H9 (cell line): ENCODE measurements around the gene NFAM1. TPM values are rescaled to one million over a fixed set of nuclear protein-coding genes. Genes with fewer than 3 reads are reported as not detected.

Experiments used
- DNase-seq: peaks from one replicate; pipeline ENCODE4 v3.0.0-alpha.2; 2017
- H2AFZ ChIP-seq: one replicate; pipeline ENCODE4 v1.6.1; 2013; ENCODE audit warnings: mild to moderate bottlenecking, low read length, control low read depth, moderate library complexity
- H2AK5ac ChIP-seq: 2 replicates; pipeline ENCODE4 v1.6.1; 2013; ENCODE audit warnings: low read length, control low read depth, mixed read lengths; ENCODE audit not compliant: insufficient read length
- H2BK120ac ChIP-seq: one replicate; pipeline ENCODE4 v1.6.1; 2013; ENCODE audit warnings: low read depth, mild to moderate bottlenecking, low read length, control low read depth, inconsistent platforms; ENCODE audit not compliant: poor library complexity, severe bottlenecking
- H2BK12ac ChIP-seq: 2 replicates; pipeline ENCODE4 v1.6.1; 2013; ENCODE audit warnings: low read length, control low read depth, mixed read lengths, low read depth; ENCODE audit not compliant: insufficient read length
- H2BK15ac ChIP-seq: 2 replicates; pipeline ENCODE4 v1.6.1; 2013; ENCODE audit warnings: low read depth, low read length, control low read depth
- H2BK20ac ChIP-seq: one replicate; pipeline ENCODE4 v1.6.1; 2013; ENCODE audit warnings: low read depth, mild to moderate bottlenecking, low read length, control low read depth, inconsistent platforms; ENCODE audit not compliant: poor library complexity, severe bottlenecking
- H2BK5ac ChIP-seq: 2 replicates; pipeline ENCODE4 v1.6.1; 2013; ENCODE audit warnings: low read length, control low read depth, mixed read lengths; ENCODE audit not compliant: insufficient read length
- H3K14ac ChIP-seq: 2 replicates; pipeline ENCODE4 v1.6.1; 2013; ENCODE audit warnings: low read length, control low read depth; ENCODE audit not compliant: insufficient read depth
- H3K18ac ChIP-seq: 2 replicates; pipeline ENCODE4 v1.6.1; 2013; ENCODE audit warnings: low read depth, mild to moderate bottlenecking, mixed read lengths, low read length, control low read depth; ENCODE audit not compliant: insufficient read length
- H3K23ac ChIP-seq: 2 replicates; pipeline ENCODE4 v1.6.1; 2013; ENCODE audit warnings: low read length, control low read depth, mixed read lengths, low read depth; ENCODE audit not compliant: insufficient read length
- H3K23me2 ChIP-seq: 2 replicates; pipeline ENCODE4 v1.6.1; 2013; ENCODE audit warnings: low read depth, mild to moderate bottlenecking, mixed read lengths, low read length, control low read depth; ENCODE audit not compliant: insufficient read length, poor library complexity, severe bottlenecking
- H3K27ac ChIP-seq: 2 replicates; pipeline ENCODE4 v1.5.1; 2013; ENCODE audit warnings: low read length, control low read depth, mixed read lengths, low read depth; ENCODE audit not compliant: insufficient read length
- H3K27me3 ChIP-seq: 2 replicates; pipeline ENCODE4 v1.6.1; 2013; ENCODE audit warnings: low read length, control low read depth, inconsistent platforms; ENCODE audit not compliant: insufficient read depth
- H3K4ac ChIP-seq: 2 replicates; pipeline ENCODE4 v1.6.1; 2013; ENCODE audit warnings: low read depth, mild to moderate bottlenecking, control low read depth, inconsistent platforms, low read length, moderate library complexity
- H3K4me1 ChIP-seq: 2 replicates; pipeline ENCODE4 v1.6.1; 2013; ENCODE audit warnings: low read length, control low read depth, inconsistent platforms; ENCODE audit not compliant: insufficient read depth
- H3K4me2 ChIP-seq: 2 replicates; pipeline ENCODE4 v1.6.1; 2013; ENCODE audit warnings: low read length, control low read depth, mixed read lengths; ENCODE audit not compliant: insufficient read length, insufficient read depth
- H3K56ac ChIP-seq: 2 replicates; pipeline ENCODE4 v1.6.1; 2013; ENCODE audit warnings: low read depth, mild to moderate bottlenecking, mixed read lengths, low read length, control low read depth; ENCODE audit not compliant: insufficient read length
- H3K79me1 ChIP-seq: 2 replicates; pipeline ENCODE4 v1.6.1; 2013; ENCODE audit warnings: low read depth, mild to moderate bottlenecking, moderate library complexity, low read length, control low read depth, inconsistent platforms; ENCODE audit not compliant: insufficient read depth, poor library complexity, severe bottlenecking
- H3K79me2 ChIP-seq: 2 replicates; pipeline ENCODE4 v1.6.1; 2013; ENCODE audit warnings: low read length, control low read depth, inconsistent platforms; ENCODE audit not compliant: insufficient read depth
- H3K9ac ChIP-seq: 2 replicates; pipeline ENCODE4 v1.6.1; 2013; ENCODE audit warnings: low read length, control low read depth, mixed read lengths; ENCODE audit not compliant: insufficient read length; ENCODE audit errors: extremely low read depth
- H3K9me3 ChIP-seq: one replicate; pipeline ENCODE4 v1.6.1; 2013; ENCODE audit warnings: low read depth, low read length, inconsistent platforms; ENCODE audit not compliant: control insufficient read depth
- H3T11ph ChIP-seq: one replicate; pipeline ENCODE4 v1.6.1; 2013; ENCODE audit warnings: mild to moderate bottlenecking, low read length, control low read depth, inconsistent platforms
- H4K20me1 ChIP-seq: one replicate; pipeline ENCODE4 v1.6.1; 2013; ENCODE audit not compliant: control insufficient read depth, insufficient read length, insufficient read depth
- H4K5ac ChIP-seq: 2 replicates; pipeline ENCODE4 v1.6.1; 2013; ENCODE audit warnings: low read depth, mild to moderate bottlenecking, mixed read lengths, low read length, control low read depth; ENCODE audit not compliant: insufficient read length
- H4K8ac ChIP-seq: replicated peaks from 2 replicates; pipeline ENCODE4 v1.6.1; 2013; ENCODE audit warnings: low read length, control low read depth, mixed read lengths, low read depth; ENCODE audit not compliant: insufficient read length
- H4K91ac ChIP-seq: 2 replicates; pipeline ENCODE4 v1.6.1; 2013; ENCODE audit warnings: low read depth, mild to moderate bottlenecking, moderate library complexity, mixed read lengths, low read length, control low read depth; ENCODE audit not compliant: insufficient read length
- H3K27ac Mint-ChIP-seq, 3 experiments: 2 replicates in 2 of 3; 3 replicates in 1 of 3; pipeline ENCODE4 v1.8.0; 2020 to 2021; ENCODE audit warnings: mixed read lengths in 3 of 3, mild to moderate bottlenecking in 1 of 3, moderate library complexity in 1 of 3
- H3K27me3 Mint-ChIP-seq: 2 replicates; pipeline ENCODE4 v1.8.0; 2021; ENCODE audit warnings: low read depth, mild to moderate bottlenecking, moderate library complexity, mixed read lengths
- H3K36me3 Mint-ChIP-seq, 3 experiments: 2 replicates in 2 of 3; 3 replicates in 1 of 3; pipeline ENCODE4 v1.8.0; 2020 to 2021; ENCODE audit warnings: low read depth in 3 of 3, mixed read lengths in 3 of 3; ENCODE audit not compliant: insufficient read depth in 1 of 3
- H3K4me1 Mint-ChIP-seq, 2 experiments: 2 replicates each; pipeline ENCODE4 v1.8.0; 2020; ENCODE audit warnings: mixed read lengths in 2 of 2
- H3K4me3 Mint-ChIP-seq, 2 experiments: 2 replicates in 1 of 2; 3 replicates in 1 of 2; pipeline ENCODE4 v1.8.0; 2020 to 2021; ENCODE audit warnings: mild to moderate bottlenecking in 2 of 2, mixed read lengths in 2 of 2, moderate library complexity in 1 of 2
- H3K9me3 Mint-ChIP-seq, 2 experiments: 2 replicates in 1 of 2; 3 replicates in 1 of 2; pipeline ENCODE4 v1.8.0; 2020; ENCODE audit warnings: mild to moderate bottlenecking in 2 of 2, mixed read lengths in 2 of 2, moderate library complexity in 1 of 2
- CTCF ChIP-seq: fragments of 200-600 bp; sonication (generic); conservative IDR thresholded peaks from 3 replicates; pipeline ENCODE4 v1.8.0; 2021; ENCODE audit warnings: antibody characterized with exemption, mild to moderate bottlenecking
- WGBS: extraction: QIAGEN DNeasy Blood & Tissue Kit; methylation state at CpG from one replicate; pipeline ENCODE4 v1.1.7; 2013; ENCODE audit warnings: missing lambda C conversion rate, low lambda C conversion rate, mixed read lengths; ENCODE audit not compliant: insufficient read length; ENCODE audit errors: extremely low coverage; 5-methylcytosine and 5-hydroxymethylcytosine counted together
- total RNA-seq: library from RNA; stranded (reverse); gene quantifications from 2 replicates; pipeline ENCODE4 v1.2.1, GENCODE V29; 2021

The NFAM1 gene
- total RNA-seq, 1 experiment from 2014 or later = 0.68 TPM

DNA sequence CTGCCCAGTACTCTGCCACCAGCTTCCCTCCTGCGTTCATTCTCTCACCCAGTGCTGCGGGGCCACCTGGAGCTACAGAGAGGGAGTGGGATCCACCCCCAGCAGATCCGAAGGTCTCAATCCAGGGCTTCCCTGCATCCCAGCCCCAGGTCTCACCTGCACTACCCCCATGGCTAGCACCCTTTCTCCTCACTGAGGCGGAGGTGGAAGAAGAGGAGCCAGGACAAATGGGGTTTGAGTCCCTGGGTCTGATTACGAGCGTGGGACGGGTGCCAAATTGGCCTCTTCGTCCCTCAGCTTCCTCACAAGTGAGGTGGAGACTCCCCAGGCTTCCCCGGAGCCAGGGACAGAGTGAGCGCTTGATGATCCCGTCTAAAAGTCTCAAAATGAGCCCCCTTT lies 64.2 kb downstream of the NFAM1 start:
- H2BK5ac ChIP-seq = no peak overlapping the region
- DNase-seq = no peak
- peaks cover 2% of the 10 kb centered on the region; the same call in 1 of the 2 replicates for H3K79me2 ChIP-seq
- Mint-ChIP-seq H3K27me3 (peaks cover 38% of the 10 kb centered on the region), H3K4me3 (peak overlapping the region; percentile 71 to 86), H3K9me3 (no peaks in the 10 kb centered on the region; a peak in 1 of 5 replicates), H3K36me3 (peaks cover 0 to 7% (median 3%) of the 10 kb centered on the region in 3 experiments; a peak in 3 of 7 replicates), H3K4me1 (peaks cover 55 to 68% of the 10 kb centered on the region in 2 experiments), H3K27ac (no peak overlapping the region; a peak in 1 of 7 replicates)
- H3K79me1 ChIP-seq = no peaks in the 10 kb centered on the region
- no peaks in the 10 kb centered on the region for H3K9me3 ChIP-seq
- no peak overlapping the region for H3K27ac ChIP-seq
- H3K56ac ChIP-seq = no peak overlapping the region
- no peak for TF ChIP-seq CTCF
- H3K14ac ChIP-seq = peak overlapping the region; percentile 38; the same call in 1 of the 2 replicates
- H4K91ac ChIP-seq = no peak overlapping the region
- H3K18ac ChIP-seq = no peak overlapping the region
- no peaks in the 10 kb centered on the region for H3K27me3 ChIP-seq
- H3K4ac ChIP-seq = no peak overlapping the region
- no CpG with 5 or more reads among the region's 11 CpGs for WGBS
- H2BK15ac ChIP-seq = no peak overlapping the region
- peak overlapping the region; percentile 45 for H3K9ac ChIP-seq
- no peak overlapping the region for H4K8ac ChIP-seq
- H2BK20ac ChIP-seq = no peak overlapping the region
- no peak overlapping the region for H2BK12ac ChIP-seq
- H2AFZ ChIP-seq = no peak overlapping the region
- H4K20me1 ChIP-seq = no peaks in the 10 kb centered on the region
- H3K4me1 ChIP-seq = peaks cover 13% of the 10 kb centered on the region; the same call in 1 of the 2 replicates
- H3T11ph ChIP-seq = no peak overlapping the region
- H3K4me2 ChIP-seq = peak overlapping the region; percentile 99
- no peak overlapping the region for H3K23ac ChIP-seq
- peaks cover 14% of the 10 kb centered on the region for H3K23me2 ChIP-seq
- H2BK120ac ChIP-seq = no peak overlapping the region
- H4K5ac ChIP-seq = no peak overlapping the region
- H2AK5ac ChIP-seq = no peak overlapping the region
